K562 (cell line): ENCODE measurements around the gene TMEM86B. TPM values are rescaled to one million over a fixed set of nuclear protein-coding genes. Genes with fewer than 3 reads are reported as not detected.

Experiments used
- ATAC-seq: fragments of 200-7000 bp; cut with Tn5 transposase; 3 replicates; pipeline ENCODE4 v1.9.1; 2020; ENCODE audit warnings: moderate library complexity
- BruUV-seq: library from RNA; stranded (reverse); fragments of 400-500 nt; replicated peaks from 2 replicates; lab custom pipeline; 2021; lab: Mats Ljungman, UMichigan
- CTCF ChIA-PET: fragments of 300-600 bp; formaldehyde crosslinking; extraction: SDS; loops from one replicate; lab custom pipeline; 2021; ENCODE audit warnings: low intra/inter-chr PET ratio; lab: Yijun Ruan, JAX
- POLR2A ChIA-PET: fragments of 300-600, 350-650 bp; sonication (Branson Sonifier 250); formaldehyde crosslinking; extraction: SDS; loops from one replicate; lab custom pipeline; 2021; ENCODE audit warnings: antibody characterized with exemption, inconsistent platforms; lab: Yijun Ruan, JAX
- DNase-seq, 4 experiments: peaks; one replicate each; pipeline versions ENCODE4 v3.0.0 to v3.0.0-alpha.2; 2011 to 2018; ENCODE audit warnings: low spot score in 3 of 4, mixed read lengths in 3 of 4; ENCODE audit errors: extremely low read depth in 1 of 4
- FAIRE-seq: peaks from 2 replicates; lab custom pipeline; 2011; peaks lifted over from hg19 to GRCh38; lab: Jason Lieb, UNC
- H2AFZ ChIP-seq: 2 replicates; pipeline ENCODE4 v1.6.0; 2011; ENCODE audit warnings: low read depth, low read length, control low read depth, inconsistent platforms
- H3K27ac ChIP-seq: fragments of 200-600 bp; 3 replicates; pipeline ENCODE4 v1.8.0; 2011; ENCODE audit warnings: low read depth, mild to moderate bottlenecking, control low read depth, inconsistent platforms, low read length, moderate library complexity, mixed read lengths; ENCODE audit errors: extremely low read depth
- H3K27me3 ChIP-seq, 2 experiments: fragments of 300-600 bp in 1 of 2; 2 replicates in 1 of 2; 3 replicates in 1 of 2; pipeline versions ENCODE4 v1.6.0 to v1.8.0; 2011; ENCODE audit warnings: inconsistent platforms in 2 of 2, low read length in 2 of 2, mild to moderate bottlenecking in 1 of 2, mixed read lengths in 1 of 2, moderate library complexity in 1 of 2; ENCODE audit not compliant: control insufficient read depth in 2 of 2, insufficient read depth in 2 of 2
- H3K36me3 ChIP-seq: fragments of 300-600 bp; 3 replicates; pipeline ENCODE4 v1.8.0; 2011; ENCODE audit warnings: mild to moderate bottlenecking, low read length, inconsistent platforms; ENCODE audit not compliant: control insufficient read depth, insufficient read depth
- H3K4me1 ChIP-seq, 2 experiments: fragments of 200-600 bp in 1 of 2; replicated peaks in 1 of 2; 2 replicates in 1 of 2; 3 replicates in 1 of 2; pipeline versions ENCODE4 v1.5.1 to v1.8.0; 2011; ENCODE audit warnings: inconsistent platforms in 2 of 2, low read length in 2 of 2, mild to moderate bottlenecking in 1 of 2, mixed read lengths in 1 of 2, moderate library complexity in 1 of 2; ENCODE audit not compliant: control insufficient read depth in 2 of 2, insufficient read depth in 2 of 2
- H3K4me2 ChIP-seq: 2 replicates; pipeline ENCODE4 v1.6.1; 2011; ENCODE audit warnings: low read length, control low read depth, inconsistent platforms, mixed read lengths; ENCODE audit not compliant: insufficient read depth
- H3K4me3 ChIP-seq: fragments of 200-600 bp; sonication (generic), shearing (Covaris generic); 2 replicates; pipeline ENCODE4 v1.5.1; 2016; ENCODE audit warnings: control low read depth, inconsistent platforms
- H3K79me2 ChIP-seq: fragments of 200-600 bp; 3 replicates; pipeline ENCODE4 v1.8.0; 2011; ENCODE audit warnings: low read length, inconsistent platforms; ENCODE audit not compliant: control insufficient read depth, insufficient read depth
- H3K9ac ChIP-seq, 2 experiments: 2 replicates each; pipeline versions ENCODE4 v1.6.0 to v1.6.1; 2011; ENCODE audit warnings: low read depth in 2 of 2, low read length in 2 of 2, control low read depth in 1 of 2, inconsistent platforms in 1 of 2, mild to moderate bottlenecking in 1 of 2, mixed read lengths in 1 of 2; ENCODE audit not compliant: insufficient read depth in 1 of 2
- H3K9me1 ChIP-seq: one replicate; pipeline ENCODE4 v1.6.0; 2011; ENCODE audit warnings: inconsistent platforms, mild to moderate bottlenecking, low read length, moderate library complexity; ENCODE audit not compliant: control insufficient read depth, insufficient read depth
- H3K9me3 ChIP-seq: replicated peaks from 2 replicates; pipeline ENCODE4 v1.5.1; 2011; ENCODE audit warnings: low read depth, low read length, inconsistent platforms; ENCODE audit not compliant: control insufficient read depth, insufficient read depth
- H4K20me1 ChIP-seq: replicated peaks from 2 replicates; pipeline ENCODE4 v1.6.1; 2011; ENCODE audit warnings: low read length, inconsistent platforms, mixed read lengths; ENCODE audit not compliant: control insufficient read depth, insufficient read depth
- BCL6 ChIP-seq: fragments of 250-450 bp; sonication (Bioruptor Pico); IDR thresholded peaks from 2 replicates; pipeline ENCODE4 v1.4.0; 2020
- E2F6 ChIP-seq, 2 experiments: IDR thresholded peaks; 2 replicates each; pipeline ENCODE4 v1.6.1; 2011; ENCODE audit warnings: borderline replicate concordance in 1 of 2, control low read depth in 1 of 2, low read depth in 1 of 2, low read length in 1 of 2, mild to moderate bottlenecking in 1 of 2, mixed read lengths in 1 of 2, moderate library complexity in 1 of 2; ENCODE audit not compliant: insufficient read depth in 1 of 2, insufficient read length in 1 of 2, poor library complexity in 1 of 2, severe bottlenecking in 1 of 2; ENCODE audit errors: extremely low read depth in 1 of 2
- GABPA ChIP-seq: fragments of 200-800 bp; sonication (Bioruptor generic); conservative IDR thresholded peaks from 2 replicates; pipeline ENCODE4 v1.6.1; 2016; ENCODE audit warnings: low read depth, missing genetic modification characterization, missing compliant biosample characterization
- GABPB1 ChIP-seq: sonication (generic); formaldehyde crosslinking; IDR thresholded peaks from 2 replicates; pipeline ENCODE4 v1.8.0; 2022; ENCODE audit warnings: mild to moderate bottlenecking, missing genetic modification reagents
- KDM5B ChIP-seq: fragments of 200-600 bp; sonication (generic); IDR thresholded peaks from 2 replicates; pipeline ENCODE4 v1.6.1; 2012; ENCODE audit warnings: low read depth, mild to moderate bottlenecking, moderate library complexity, low read length, control low read depth, inconsistent platforms; ENCODE audit not compliant: insufficient replicate concordance
- OTX1 ChIP-seq: fragments of 450-650 bp; formaldehyde crosslinking; IDR thresholded peaks from 2 replicates; pipeline ENCODE4 v1.4.0; 2022; ENCODE audit warnings: mild to moderate bottlenecking
- RBFOX2 ChIP-seq: fragments of 200-400 bp; formaldehyde crosslinking; IDR thresholded peaks from 2 replicates; pipeline ENCODE4 v1.6.1; 2017; ENCODE audit warnings: low read depth, mild to moderate bottlenecking, low read length, moderate library complexity
- RFX1 ChIP-seq: fragments of 450-650 bp; IDR thresholded peaks from 2 replicates; pipeline ENCODE4 v1.6.1; 2016; ENCODE audit warnings: mild to moderate bottlenecking, moderate library complexity
- RFX7 ChIP-seq: fragments of 250-450 bp; sonication (Bioruptor Pico); IDR thresholded peaks from 2 replicates; pipeline ENCODE4 v1.5.1; 2021; ENCODE audit warnings: mild to moderate bottlenecking
- SPI1 ChIP-seq: IDR thresholded peaks from 2 replicates; pipeline ENCODE4 v1.6.1; 2011; ENCODE audit warnings: low read depth, low read length, control low read depth, borderline replicate concordance
- ZBTB2 ChIP-seq: fragments of 450-650 bp; IDR thresholded peaks from 2 replicates; pipeline ENCODE4 v1.6.1; 2016; ENCODE audit warnings: antibody characterized with exemption
- ZFX ChIP-seq: sonication (generic); formaldehyde crosslinking; IDR thresholded peaks from 2 replicates; pipeline ENCODE4 v1.8.0; 2022; ENCODE audit warnings: mild to moderate bottlenecking, missing genetic modification reagents, moderate library complexity
- ZNF263 ChIP-seq: sonication (generic); formaldehyde crosslinking; IDR thresholded peaks from 2 replicates; pipeline ENCODE4 v1.8.0; 2022; ENCODE audit warnings: mild to moderate bottlenecking, missing genetic modification reagents, borderline replicate concordance
- WGBS: fragments of 100-300 bp; shearing (Covaris generic); methylation state at CpG from one replicate; pipeline ENCODE4 v1.1.6; 2016; ENCODE audit warnings: low coverage, mixed read lengths; ENCODE audit not compliant: insufficient coverage; ENCODE audit errors: missing lambda C conversion rate; 5-methylcytosine and 5-hydroxymethylcytosine counted together
- in situ Hi-C: fragments of 300-500 bp; cut with MboI; formaldehyde crosslinking; loops from 4 replicates; pipeline ENCODE4 v1.15.0; 2018; ENCODE audit warnings: inconsistent platforms, mixed read lengths
- intact Hi-C: fragments of 100-400 bp; cut with micrococcal nuclease; formaldehyde crosslinking; loops from 2 replicates; pipeline ENCODE4 v1.14.2; 2022
- polyA plus RNA-seq, 8 experiments: library from polyadenylated mRNA; depleted of rRNA in 4 of 8; stranded (reverse) in 5 of 8; unstranded in 3 of 8; fragments of >200 nt; fragmentation: Nextera tagmentation in 2 of 8; fragmentation: Illumina TruSeq in 1 of 8; extraction: Ambion mirVana in 2 of 8; extraction: Trizol in 1 of 8; gene quantifications; 2 replicates each; pipeline versions ENCODE4 v1.2.1 to v1.2.3, GENCODE V29; 2011 to 2014; ENCODE audit warnings: inconsistent platforms in 1 of 8, missing spikeins in 1 of 8
- total RNA-seq, 7 experiments: library from RNA; depleted of rRNA in 6 of 7; stranded (reverse); fragments of >200 nt in 6 of 7; fragmentation: Illumina TruSeq in 2 of 7; extraction: Trizol in 2 of 7; gene quantifications; 2 replicates each; pipeline versions ENCODE4 v1.2.1 to v1.2.3, GENCODE V29; 2011 to 2021; ENCODE audit warnings: low replicate concordance in 1 of 7

The TMEM86B gene
- total and polyA plus RNA-seq, 9 of the 15 experiments (the other 6 are each of a cell fraction or from before 2014, with no cell fraction given) = 0.28 to 7.9 (median 2.1) TPM

GRCh38 chr19:55208880-55209692 is 19.5 kb downstream of the TMEM86B start, which contains the start of gene PTPRH:
PTPRH (minus strand) TSS chr19:55209501; CDS start chr19:55209433, 68 bp downstream.
- peak within 1 kb of the TSS; percentile 47; the same call in 2 of the 3 replicates for H3K27ac ChIP-seq
- TF ChIP-seq RBFOX2 = 0 out of 2 replicates have a peak, but pooled peaks have one; percentile 18
- no peak for TF ChIP-seq OTX1 (CRISPR knock-in tag)
- TF ChIP-seq ZFX (CRISPR knock-in tag) = peak; percentile 33; the same call in 1 of the 2 replicates
- TF ChIP-seq RFX1 = no peak
- peak; percentile 56; the same call in 1 of the 2 replicates for TF ChIP-seq GABPA (tag)
- no peak for TF ChIP-seq ZBTB2
- TF ChIP-seq E2F6 (IDR thresholded peaks at IDR 0.05; ENCODE audit: borderline replicate concordance in 1 of 2, extremely low read depth in 1 of 2, insufficient read depth in 1 of 2, insufficient read length in 1 of 2, low read depth in 1 of 2, low read length in 1 of 2, poor library complexity in 1 of 2, severe bottlenecking in 1 of 2) = peak in 1 of 2 experiments; percentile 20
- TF ChIP-seq SPI1 = peak; percentile 53; the same call in 1 of the 2 replicates
- TF ChIP-seq BCL6 (CRISPR knock-in tag) = no peak
- no peak for TF ChIP-seq RFX7
- peak; percentile 60; the same call in 1 of the 2 replicates for TF ChIP-seq GABPB1 (CRISPR knock-in tag)
- TF ChIP-seq ZNF263 (CRISPR knock-in tag) = peak; percentile 78
- peak; percentile 4 for TF ChIP-seq KDM5B

More at GRCh38 chr19:55208880-55209692, 19.5 kb downstream of the TMEM86B start, which contains the start of gene PTPRH:
- in situ Hi-C loops (no loop called here), intact Hi-C loops (no loop called here)
- POLR2A ChIA-PET = interaction anchor here (0.6 to 1.8 kb wide), 8 partner anchors 10 to 199 kb away, joined by 3 to 6 read pairs (median 4); partner anchors contain the start of genes TMEM238 and UBE2S
- Histone ChIP-seq H3K4me3 (no peak within 1 kb of the TSS), H3K4me1 (peaks cover 29 to 30% of the 10 kb centered on the region in 2 experiments), H3K9me3 (no peaks in the 10 kb centered on the region), H3K79me2 (peaks cover 19% of the 10 kb centered on the region), H3K4me2 (peak within 1 kb of the TSS; percentile 28; the same call in 1 of the 2 replicates), H3K9ac (peak within 1 kb of the TSS; percentile 5 to 88; a peak in 3 of 4 replicates), H3K27me3 (no peaks in the 10 kb centered on the region), H3K36me3 (peaks cover 17% of the 10 kb centered on the region; the same call in 2 of the 3 replicates), H2AFZ (peak within 1 kb of the TSS; percentile 30; the same call in 1 of the 2 replicates), H3K9me1 (no peaks in the 10 kb centered on the region), H4K20me1 (no peaks in the 10 kb centered on the region)
- DNase-seq (peak in 2 of 4 experiments; percentile 12 to 36), FAIRE-seq (no peak), ATAC-seq (peak; percentile 2; the same call in 1 of the 3 replicates)
- CTCF ChIA-PET = no interaction called here
- BruUV-seq = no TSS peak
- WGBS = 39% methylated on average over 11 of the region's 18 CpGs
